H1 (cell line): ENCODE measurements around the gene PMM2.

ENCODE experiments used
- BRCA1 ChIP-seq: IDR thresholded peaks from 2 replicates; pipeline ENCODE4 v1.6.1; 2012; ENCODE audit warnings: low read depth, low read length, improper control_type of control experiment
- CHD2 ChIP-seq: IDR thresholded peaks from 2 replicates; pipeline ENCODE4 v1.6.1; 2012; ENCODE audit warnings: low read length, improper control_type of control experiment
- CTCF ChIP-seq, 3 experiments: IDR thresholded peaks; 1 replicate in 2 of 3; 2 replicates in 1 of 3; pipeline versions ENCODE4 v1.5.1 to v1.6.1; 2011; ENCODE audit warnings: low read length in 3 of 3, mild to moderate bottlenecking in 3 of 3, inconsistent platforms in 2 of 3, low read depth in 1 of 3, moderate library complexity in 1 of 3; ENCODE audit not compliant: insufficient read depth in 1 of 3; ENCODE audit errors: control extremely low read depth in 1 of 3
- GABPA ChIP-seq: IDR thresholded peaks from 2 replicates; pipeline ENCODE4 v1.6.1; 2011; ENCODE audit warnings: mild to moderate bottlenecking, low read length, moderate library complexity, borderline replicate concordance; ENCODE audit not compliant: insufficient read depth
- JUN ChIP-seq: IDR thresholded peaks from 2 replicates; pipeline ENCODE4 v1.6.1; 2011; ENCODE audit warnings: low read depth, mild to moderate bottlenecking, improper control_type of control experiment, low read length
- KDM1A ChIP-seq: fragments of 200-600, 300-600 bp; sonication (generic); IDR thresholded peaks from 2 replicates; pipeline ENCODE4 v1.7.1; 2016; ENCODE audit warnings: mild to moderate bottlenecking, low read length, borderline replicate concordance
- PHF8 ChIP-seq: fragments of 200-600 bp; sonication (generic); conservative IDR thresholded peaks from 2 replicates; pipeline ENCODE4 v1.7.1; 2012; ENCODE audit warnings: low read depth, mild to moderate bottlenecking, inconsistent platforms, low read length, moderate library complexity
- POLR2AphosphoS5 ChIP-seq: IDR thresholded peaks from 2 replicates; pipeline ENCODE4 v1.6.1; 2011; ENCODE audit warnings: low read depth, low read length
- SP1 ChIP-seq: IDR thresholded peaks from 2 replicates; pipeline ENCODE4 v1.6.1; 2011; ENCODE audit warnings: low read depth, low read length
- SRF ChIP-seq: IDR thresholded peaks from 2 replicates; pipeline ENCODE4 v1.6.1; 2011; ENCODE audit warnings: mild to moderate bottlenecking, low read depth, low read length, moderate library complexity
- USF2 ChIP-seq: IDR thresholded peaks from 2 replicates; pipeline ENCODE4 v1.6.1; 2011; ENCODE audit warnings: low read length, improper control_type of control experiment
- ZNF274 ChIP-seq: IDR thresholded peaks from 2 replicates; pipeline ENCODE4 v1.7.0; 2012; ENCODE audit warnings: low read length, borderline replicate concordance; ENCODE audit errors: extremely low read depth

- TF ChIP-seq PHF8 (no peak), KDM1A (no peak), POLR2AphosphoS5 (no peak), CTCF (IDR thresholded peaks at IDR 0.05; ENCODE audit: control extremely low read depth in 1 of 3, insufficient read depth in 1 of 3, low read depth in 1 of 3, low read length in 3 of 3) (no peak), USF2 (no peak), CHD2 (no peak), SRF (no peak), GABPA (no peak), SP1 (no peak), ZNF274 (no peak), BRCA1 (no peak), JUN (no peak)
These were observed 33.7 kb upstream of the PMM2 start for GRCh38 chr16:8763899-8764298.
